H7 (cell line): ENCODE data around the gene C14orf119. TPM values are rescaled to one million over a fixed set of nuclear protein-coding genes. Genes with fewer than 3 reads are reported as not detected.

Experiments used
- DNase-seq: peaks from one replicate; pipeline ENCODE4 v3.0.0; 2012
- H3K27me3 ChIP-seq: 2 replicates; pipeline ENCODE4 v1.6.0; 2011; ENCODE audit warnings: mild to moderate bottlenecking, low read length; ENCODE audit not compliant: control insufficient read depth, insufficient read depth
- H3K36me3 ChIP-seq: replicated peaks from 2 replicates; pipeline ENCODE4 v1.5.1; 2011; ENCODE audit warnings: low read length; ENCODE audit not compliant: control insufficient read depth, insufficient read depth
- H3K4me3 ChIP-seq: 2 replicates; pipeline ENCODE4 v1.5.1; 2011; ENCODE audit warnings: low read depth, mild to moderate bottlenecking, control low read depth, low read length, moderate library complexity; ENCODE audit not compliant: insufficient read depth
- total RNA-seq: library from RNA; depleted of rRNA; stranded (reverse); fragments of >200 nt; shearing (Covaris generic); gene quantifications from 2 replicates; pipeline ENCODE4 v1.2.3, GENCODE V29; 2014

The C14orf119 gene
- total RNA-seq, 1 experiment from 2014 or later: 97.8 TPM

- Histone ChIP-seq H3K27me3 (no peaks in the 10 kb centered on the region), H3K4me3 (no peak overlapping the region), H3K36me3 (peaks cover 12% of the 10 kb centered on the region)
- no peak for DNase-seq
Measured at GRCh38 chr14:23128969-23129758, 33.9 kb downstream of the C14orf119 start.

DNA sequence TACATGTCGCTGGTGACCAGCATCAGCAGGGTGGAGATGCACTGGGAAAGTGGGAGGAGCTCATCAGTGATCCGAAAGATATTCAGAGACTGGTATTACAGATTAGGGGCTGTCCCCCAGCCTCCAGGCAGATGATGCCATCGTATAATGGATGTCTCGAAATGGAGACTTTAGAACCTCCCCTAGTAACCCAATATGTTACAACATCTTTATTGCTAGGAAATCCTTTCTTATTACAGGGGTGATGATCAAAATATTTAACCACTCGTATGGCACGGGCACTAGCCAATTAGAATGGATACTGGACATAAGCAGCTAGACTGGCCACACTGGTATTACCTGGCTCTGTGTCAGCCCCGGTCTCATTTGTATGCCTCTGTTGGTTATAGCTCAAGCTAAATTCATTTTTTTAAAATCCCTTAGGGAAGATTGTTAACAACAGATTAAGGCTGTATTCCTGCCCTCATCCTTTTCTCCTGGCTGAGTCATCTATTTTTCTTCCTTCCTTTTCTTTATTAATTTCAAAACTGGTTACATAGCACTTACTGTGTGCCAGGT is 34.5 kb downstream of the C14orf119 start:
- Histone ChIP-seq H3K27me3 (no peaks in the 10 kb centered on the region), H3K4me3 (no peak overlapping the region), H3K36me3 (peaks cover 12% of the 10 kb centered on the region)
- DNase-seq: no peak

GRCh38 chr14:23130871-23131270 is 35.6 kb downstream of the C14orf119 start:
- Histone ChIP-seq H3K36me3 (peaks cover 12% of the 10 kb centered on the region), H3K4me3 (no peak overlapping the region), H3K27me3 (no peaks in the 10 kb centered on the region)
- no peak for DNase-seq

DNA sequence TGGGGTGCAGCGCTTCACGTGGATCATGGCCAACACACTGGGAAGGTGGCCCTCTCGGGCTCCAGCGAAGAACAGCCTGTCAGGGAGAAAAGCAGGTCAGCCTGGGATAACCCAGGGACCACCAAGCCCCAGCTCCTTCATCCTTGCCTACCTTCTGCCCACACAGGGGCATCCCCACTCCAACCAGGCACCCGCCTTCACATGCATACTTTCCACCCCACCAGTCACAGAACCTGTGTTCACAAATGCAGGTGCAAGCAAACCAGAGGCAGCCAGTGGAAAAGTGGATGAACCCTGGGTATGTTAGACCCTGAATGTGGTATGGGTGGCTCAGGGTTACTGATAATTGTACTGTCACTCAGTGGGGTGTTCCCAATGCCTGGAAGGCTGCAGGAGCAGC is 36.2 kb downstream of the C14orf119 start:
- Histone ChIP-seq H3K36me3 (peaks cover 15% of the 10 kb centered on the region), H3K27me3 (no peaks in the 10 kb centered on the region), H3K4me3 (no peak overlapping the region)
- DNase-seq: no peak

DNA sequence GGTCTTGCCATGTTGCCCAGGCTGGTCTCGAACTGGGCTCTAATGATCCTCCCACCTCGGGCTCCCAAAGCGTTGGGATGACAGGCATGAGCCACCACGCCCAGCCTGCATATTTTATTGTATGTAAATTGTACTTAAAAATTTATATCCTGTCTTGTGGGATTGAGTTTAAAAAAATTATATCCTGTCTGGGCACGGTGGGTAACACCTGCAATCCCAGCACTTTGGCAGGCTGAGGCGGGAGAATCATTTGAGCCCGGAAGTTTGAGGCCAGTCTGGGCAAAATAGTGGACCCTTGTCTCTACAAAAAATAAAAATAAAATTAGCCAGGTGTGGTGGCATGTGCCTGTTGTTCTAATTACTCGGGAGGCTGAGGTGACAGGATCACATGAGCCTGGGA is 37.7 kb downstream of the C14orf119 start:
- no peak for DNase-seq
- peaks cover 15% of the 10 kb centered on the region for H3K36me3 ChIP-seq
- H3K4me3 ChIP-seq: no peak overlapping the region
- no peaks in the 10 kb centered on the region for H3K27me3 ChIP-seq

- Histone ChIP-seq H3K36me3 (peaks cover 18% of the 10 kb centered on the region), H3K27me3 (no peaks in the 10 kb centered on the region), H3K4me3 (no peak overlapping the region)
- DNase-seq: no peak
Measured at GRCh38 chr14:23136566-23137133, 41.3 kb downstream of the C14orf119 start.

GRCh38 chr14:23137192-23137812 is 42.0 kb downstream of the C14orf119 start:
- Histone ChIP-seq H3K4me3 (no peak overlapping the region), H3K36me3 (peaks cover 18% of the 10 kb centered on the region), H3K27me3 (no peaks in the 10 kb centered on the region)
- DNase-seq: no peak

GRCh38 chr14:23137813-23138535 is 42.7 kb downstream of the C14orf119 start:
- H3K36me3 ChIP-seq: peaks cover 22% of the 10 kb centered on the region
- H3K4me3 ChIP-seq: no peak overlapping the region
- DNase-seq: no peak
- no peaks in the 10 kb centered on the region for H3K27me3 ChIP-seq

DNA sequence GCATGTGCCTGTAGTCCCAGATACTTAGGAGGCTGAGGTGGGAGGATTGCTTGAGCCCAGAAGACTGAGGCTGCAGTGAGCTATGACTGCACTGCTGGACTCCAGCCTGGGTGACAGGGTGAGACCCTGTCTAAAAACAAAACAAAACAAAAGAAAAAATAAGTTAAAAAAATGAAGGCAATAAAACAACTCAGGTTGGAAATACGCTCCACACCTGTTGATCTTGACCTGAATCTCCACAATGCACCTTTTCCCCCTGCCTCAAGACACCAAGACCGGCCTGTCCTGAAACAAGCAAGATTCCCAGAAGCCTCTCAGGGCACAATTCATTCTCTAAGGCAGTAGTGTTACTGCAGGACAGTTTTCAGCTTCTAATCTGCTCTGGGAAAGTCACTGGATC is 44.6 kb downstream of the C14orf119 start:
- no peaks in the 10 kb centered on the region for H3K27me3 ChIP-seq
- H3K36me3 ChIP-seq: peaks cover 23% of the 10 kb centered on the region
- DNase-seq: no peak
- no peak overlapping the region for H3K4me3 ChIP-seq

GRCh38 chr14:23140371-23140770 is 45.1 kb downstream of the C14orf119 start:
- Histone ChIP-seq H3K36me3 (peaks cover 23% of the 10 kb centered on the region), H3K4me3 (no peak overlapping the region), H3K27me3 (no peaks in the 10 kb centered on the region)
- DNase-seq: no peak

- Histone ChIP-seq H3K36me3 (peaks cover 19% of the 10 kb centered on the region), H3K27me3 (no peaks in the 10 kb centered on the region), H3K4me3 (no peak overlapping the region)
- DNase-seq: no peak
Measured at GRCh38 chr14:23141706-23142444, 46.6 kb downstream of the C14orf119 start.

- no peak for DNase-seq
- Histone ChIP-seq H3K36me3 (peaks cover 16% of the 10 kb centered on the region), H3K4me3 (no peak overlapping the region), H3K27me3 (no peaks in the 10 kb centered on the region)
Measured at GRCh38 chr14:23142826-23143225, 47.5 kb downstream of the C14orf119 start.

DNA sequence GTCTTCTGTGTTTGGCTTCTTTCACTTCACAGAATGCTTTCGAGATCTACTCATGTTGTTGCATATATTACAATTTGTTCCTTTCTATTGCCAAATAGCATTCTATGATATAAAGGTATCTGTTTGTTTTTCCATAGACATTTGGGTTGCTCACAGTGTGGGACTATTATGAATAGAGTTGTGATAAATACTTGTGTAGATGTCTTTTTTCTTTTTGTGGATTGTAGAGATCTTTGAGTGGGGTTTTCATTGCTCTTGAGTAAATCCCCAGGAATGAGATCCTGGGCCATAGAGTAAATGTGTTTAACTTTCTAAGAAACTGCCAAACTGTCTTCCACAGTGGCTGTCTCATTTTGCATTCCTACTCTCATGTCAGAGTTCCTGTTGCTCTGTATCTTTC is 48.6 kb downstream of the C14orf119 start:
- no peaks in the 10 kb centered on the region for H3K27me3 ChIP-seq
- no peak overlapping the region for H3K4me3 ChIP-seq
- no peak for DNase-seq
- peaks cover 14% of the 10 kb centered on the region for H3K36me3 ChIP-seq

DNA sequence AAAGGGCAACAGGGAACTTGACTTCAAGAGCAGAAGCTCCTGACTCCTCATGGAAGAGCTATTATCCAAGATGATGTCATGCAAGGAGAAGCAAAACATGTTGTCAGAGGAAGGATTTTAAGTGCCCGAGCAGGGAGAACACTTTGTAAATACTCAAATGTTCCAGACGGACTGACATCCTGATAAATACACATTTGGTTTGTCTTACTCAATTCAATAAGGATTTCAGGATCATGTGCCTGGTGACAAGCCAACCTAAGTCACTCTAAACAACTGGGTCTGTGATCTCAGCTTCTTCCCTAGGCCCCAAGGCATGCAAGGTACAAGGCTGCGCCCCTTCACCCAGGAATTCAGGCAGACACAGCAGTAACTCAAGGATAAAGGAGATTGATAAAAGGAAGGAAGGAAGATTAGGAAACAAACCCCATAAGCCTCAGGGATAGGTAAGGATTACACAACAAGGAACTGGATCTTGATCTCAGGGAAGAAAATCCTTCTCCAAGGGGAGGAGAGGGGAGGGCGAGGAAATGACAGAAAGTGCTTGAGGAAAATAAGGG is 50.6 kb downstream of the C14orf119 start:
- H3K27me3 ChIP-seq: no peaks in the 10 kb centered on the region
- peaks cover 7% of the 10 kb centered on the region for H3K36me3 ChIP-seq
- peak; percentile 11 for DNase-seq

More for the DNA sequence above, 50.6 kb downstream of the C14orf119 start:
- H3K4me3 ChIP-seq: no peak overlapping the region
